GM12872 (cell line): ENCODE data around the gene FBL.

ENCODE experiments used
- TF ChIP-seq, protein P1 (sequence below): IDR thresholded peaks from 3 replicates; pipeline ENCODE4 v1.5.1; 2011; ENCODE audit warnings: low read depth, mild to moderate bottlenecking, low read length, moderate library complexity; ENCODE audit not compliant: insufficient read depth

FBL gene

GRCh38 chr19:39845933-39846677 is at the start of gene FBL:
Gene FBL (minus strand): TSS chr19:39846379. CDS start chr19:39846300, 79 bp downstream.
- TF ChIP-seq, protein P1, sequence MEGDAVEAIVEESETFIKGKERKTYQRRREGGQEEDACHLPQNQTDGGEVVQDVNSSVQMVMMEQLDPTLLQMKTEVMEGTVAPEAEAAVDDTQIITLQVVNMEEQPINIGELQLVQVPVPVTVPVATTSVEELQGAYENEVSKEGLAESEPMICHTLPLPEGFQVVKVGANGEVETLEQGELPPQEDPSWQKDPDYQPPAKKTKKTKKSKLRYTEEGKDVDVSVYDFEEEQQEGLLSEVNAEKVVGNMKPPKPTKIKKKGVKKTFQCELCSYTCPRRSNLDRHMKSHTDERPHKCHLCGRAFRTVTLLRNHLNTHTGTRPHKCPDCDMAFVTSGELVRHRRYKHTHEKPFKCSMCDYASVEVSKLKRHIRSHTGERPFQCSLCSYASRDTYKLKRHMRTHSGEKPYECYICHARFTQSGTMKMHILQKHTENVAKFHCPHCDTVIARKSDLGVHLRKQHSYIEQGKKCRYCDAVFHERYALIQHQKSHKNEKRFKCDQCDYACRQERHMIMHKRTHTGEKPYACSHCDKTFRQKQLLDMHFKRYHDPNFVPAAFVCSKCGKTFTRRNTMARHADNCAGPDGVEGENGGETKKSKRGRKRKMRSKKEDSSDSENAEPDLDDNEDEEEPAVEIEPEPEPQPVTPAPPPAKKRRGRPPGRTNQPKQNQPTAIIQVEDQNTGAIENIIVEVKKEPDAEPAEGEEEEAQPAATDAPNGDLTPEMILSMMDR, result no peak; the same call in 1 of the 3 replicates

DNA sequence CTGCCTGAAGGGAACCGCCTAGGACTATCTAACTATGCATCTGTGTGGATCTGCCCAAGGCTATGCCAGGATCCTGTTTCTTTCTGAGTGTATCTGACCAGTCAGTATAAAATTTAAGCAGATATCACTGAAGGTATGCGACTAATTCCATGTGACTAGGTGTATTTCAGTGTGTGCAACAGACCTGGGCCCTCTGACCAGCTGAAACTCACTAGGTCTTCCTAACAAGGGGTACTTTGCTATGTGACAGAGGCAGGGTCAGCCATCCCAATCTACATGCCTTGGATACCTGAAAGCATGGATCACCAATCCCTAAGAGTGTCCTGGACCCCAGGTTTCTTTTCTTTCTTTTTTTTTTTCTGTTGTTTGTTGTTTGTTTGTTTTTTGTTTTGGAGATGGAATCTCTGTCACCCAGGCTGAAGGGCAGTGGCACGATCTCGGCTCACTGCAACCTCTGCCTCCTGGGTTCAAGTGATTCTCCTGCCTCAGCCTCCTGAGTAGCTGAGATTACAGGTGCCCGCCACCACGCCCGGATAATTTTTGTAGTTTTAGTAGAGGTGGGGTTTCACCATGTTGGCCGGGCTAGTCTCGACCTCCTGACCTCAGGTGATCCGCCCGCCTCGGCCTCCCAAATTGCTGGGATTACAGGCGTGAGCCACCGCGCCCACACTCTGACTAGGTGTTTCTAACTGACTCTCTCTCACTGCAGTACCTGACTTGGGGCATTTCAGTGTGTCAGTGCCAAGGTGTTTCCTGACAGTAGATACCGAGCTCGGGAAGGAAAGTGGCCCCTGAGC is 44.8 kb upstream of the FBL start:
- TF ChIP-seq, protein P1, result no peak

DNA sequence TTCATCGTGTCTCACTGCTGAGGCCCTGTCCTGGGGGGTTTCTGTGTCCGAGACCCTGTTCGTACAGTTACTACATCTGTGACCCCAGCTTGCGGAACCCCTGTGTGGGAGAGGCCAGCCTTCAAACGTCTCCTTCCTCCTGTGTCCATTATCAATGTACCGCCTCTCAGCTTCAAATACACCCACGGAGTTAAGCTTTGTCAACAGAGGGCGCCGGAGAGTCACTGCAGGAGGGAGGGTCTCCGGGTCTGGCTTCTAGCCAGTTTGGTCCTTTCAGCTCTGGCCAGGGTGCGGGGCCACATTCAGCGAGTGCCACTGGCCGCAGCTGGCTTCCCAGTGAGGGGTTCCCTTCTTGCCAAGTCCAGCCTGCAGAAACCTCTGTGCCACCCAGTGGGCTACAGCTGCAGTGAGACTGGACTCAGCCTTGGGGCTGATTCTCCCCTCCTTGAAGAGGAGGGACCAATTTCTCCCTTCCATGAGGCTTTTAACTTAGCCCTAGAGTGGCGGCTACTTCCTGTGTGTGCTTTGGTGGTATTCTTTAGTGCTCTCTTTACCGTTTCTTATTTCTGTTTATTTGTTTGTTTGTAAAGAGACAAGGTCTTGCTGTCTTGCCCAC is 35.4 kb upstream of the FBL start:
- TF ChIP-seq, protein P1, result peak; percentile 63

DNA sequence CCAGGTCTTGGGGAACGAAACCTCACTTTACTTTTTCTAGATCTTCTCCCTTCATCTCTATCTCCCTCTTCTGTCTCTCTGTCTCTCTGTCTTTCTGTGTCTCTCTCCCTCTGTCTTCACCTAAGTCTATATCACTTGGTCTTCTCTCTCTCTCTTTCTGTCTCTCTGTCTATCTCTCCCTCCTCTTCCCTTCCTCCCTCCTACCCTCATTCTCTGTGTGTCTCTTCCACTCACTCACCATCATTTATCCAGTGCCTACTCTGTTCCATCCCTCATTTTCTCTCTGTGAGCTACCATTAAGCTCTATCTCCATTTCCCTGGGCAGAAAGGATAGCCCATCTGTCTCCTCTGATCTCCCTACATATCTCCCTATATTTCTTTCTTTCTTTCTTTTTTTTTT is 32.2 kb upstream of the FBL start:
- TF ChIP-seq, protein P1, result no peak

DNA sequence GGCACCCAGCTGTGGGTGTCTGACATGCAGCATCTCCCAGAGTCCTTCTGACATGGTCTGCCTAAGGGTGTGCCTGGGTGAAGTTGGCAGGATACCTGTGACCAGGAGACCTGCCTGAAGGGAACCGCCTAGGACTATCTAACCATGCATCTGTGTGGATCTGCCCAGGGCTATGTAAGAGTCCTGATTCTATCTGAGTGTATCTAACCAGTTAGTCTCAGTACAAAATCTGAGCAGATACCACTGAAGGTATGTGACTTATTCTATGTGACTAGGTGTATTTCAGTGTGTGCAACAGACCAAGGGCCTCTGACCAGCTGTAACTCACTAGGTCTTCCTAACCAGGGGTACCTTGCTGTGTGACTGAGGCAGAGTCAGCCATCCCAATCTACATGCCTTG is 28.2 kb upstream of the FBL start:
- TF ChIP-seq, protein P1, result no peak

- TF ChIP-seq, protein P1, result no peak
These were observed 27.2 kb upstream of the FBL start for GRCh38 chr19:39873385-39873784.
